Uterus (tissue), 4 donors: ENCODE measurements around the gene PRKRA. TPM values are rescaled to one million over a fixed set of nuclear protein-coding genes. Genes with fewer than 3 reads are reported as not detected.

ENCODE experiments used
- DNase-seq, 2 donors: peaks; one replicate each; pipeline ENCODE4 v3.0.0-alpha.2; 2019 to 2020
- H3K27ac ChIP-seq, 2 donors: fragments of 200-600 bp; sonication (generic); 1 replicate in 1 of 2; 2 replicates in 1 of 2; pipeline ENCODE4 v1.5.1; 2016 to 2018
- H3K27me3 ChIP-seq, 2 donors: fragments of 200-600 bp; sonication (generic); one replicate each; pipeline ENCODE4 v1.5.1; 2018 to 2019; ENCODE audit warnings: control low read depth in 1 of 2
- H3K36me3 ChIP-seq, 2 donors: fragments of 200-600 bp; sonication (generic); one replicate each; pipeline ENCODE4 v1.5.1; 2019; ENCODE audit warnings: control low read depth in 1 of 2
- H3K4me1 ChIP-seq, 2 donors: fragments of 200-600 bp; sonication (generic); one replicate each; pipeline ENCODE4 v1.5.1; 2018 to 2019; ENCODE audit warnings: control low read depth in 1 of 2
- H3K4me3 ChIP-seq, 2 donors: fragments of 200-600 bp; sonication (generic); 1 replicate in 1 of 2; 2 replicates in 1 of 2; pipeline ENCODE4 v1.5.1; 2018 to 2019; ENCODE audit warnings: mild to moderate bottlenecking in 1 of 2
- H3K9me3 ChIP-seq, 2 donors: fragments of 200-600 bp; sonication (generic); one replicate each; pipeline ENCODE4 v1.5.1; 2019; ENCODE audit warnings: control low read depth in 1 of 2
- CTCF ChIP-seq, 4 experiments: fragments of 200-600 bp in 2 of 4; fragments of 450-650 bp in 2 of 4; sonication (generic) in 2 of 4; IDR thresholded peaks; one replicate each; pipeline ENCODE4 v1.5.1; 2016 to 2019; ENCODE audit warnings: antibody characterized with exemption in 4 of 4, mild to moderate bottlenecking in 2 of 4, moderate library complexity in 1 of 4
- POLR2A ChIP-seq, 2 donors: fragments of 450-650 bp; IDR thresholded peaks; one replicate each; pipeline ENCODE4 v1.6.1; 2016; ENCODE audit warnings: antibody characterized with exemption in 2 of 2, mild to moderate bottlenecking in 1 of 2, moderate library complexity in 1 of 2
- intact Hi-C: fragments of 100-400 bp; cut with DNase I; formaldehyde crosslinking; loops from one replicate; pipeline ENCODE4 v1.15.1; 2023; ENCODE audit warnings: low total_unique reads
- total RNA-seq, 4 donors: library from RNA; depleted of rRNA in 3 of 4; stranded (reverse); fragments of >200 nt in 3 of 4; gene quantifications; one replicate each; pipeline versions ENCODE4 v1.1.0 to v1.2.4, GENCODE V29; 2014 to 2023
- donor health status: DM: yes; HTN: yes; CAD: no.

PRKRA gene
- total RNA-seq, 4 donors from 2014 or later: 42.1 to 132 (median 68.8) TPM

- Histone ChIP-seq H3K27me3 (no peaks in the 10 kb centered on the region), H3K9me3 (no peaks in the 10 kb centered on the region), H3K4me3 (no peak overlapping the region), H3K4me1 (no peaks in the 10 kb centered on the region), H3K36me3 (no peaks in the 10 kb centered on the region), H3K27ac (no peak overlapping the region)
- no peak for TF ChIP-seq POLR2A (IDR thresholded peaks at IDR 0.05)
- no peak for TF ChIP-seq CTCF (IDR thresholded peaks at IDR 0.05)
- intact Hi-C loops: no loop called here
- no peak for DNase-seq
Measured at GRCh38 chr2:178420463-178420999, 30.4 kb downstream of the PRKRA start.

GRCh38 chr2:178419123-178419522, 31.9 kb downstream of the PRKRA start:
- intact Hi-C loops: no loop called here
- DNase-seq: no peak
- Histone ChIP-seq H3K4me1 (no peaks in the 10 kb centered on the region), H3K36me3 (no peaks in the 10 kb centered on the region), H3K27me3 (no peaks in the 10 kb centered on the region), H3K9me3 (no peaks in the 10 kb centered on the region), H3K4me3 (no peak overlapping the region), H3K27ac (peak overlapping the region in 1 of 2 donors; percentile 29)
- TF ChIP-seq POLR2A (IDR thresholded peaks at IDR 0.05) (no peak), CTCF (IDR thresholded peaks at IDR 0.05) (no peak)

- intact Hi-C loops: no loop called here
Measured at GRCh38 chr2:178418426-178418825, 32.5 kb downstream of the PRKRA start.

GRCh38 chr2:178417916-178418315, 33.1 kb downstream of the PRKRA start:
- TF ChIP-seq CTCF (IDR thresholded peaks at IDR 0.05) (no peak), POLR2A (IDR thresholded peaks at IDR 0.05) (no peak)
- H3K9me3 ChIP-seq: no peaks in the 10 kb centered on the region

More at GRCh38 chr2:178418426-178418825, 32.5 kb downstream of the PRKRA start:
- no peak for DNase-seq
- no peaks in the 10 kb centered on the region for H3K36me3 ChIP-seq
- no peaks in the 10 kb centered on the region for H3K4me1 ChIP-seq
- no peaks in the 10 kb centered on the region for H3K9me3 ChIP-seq
- TF ChIP-seq CTCF (IDR thresholded peaks at IDR 0.05): no peak
- TF ChIP-seq POLR2A (IDR thresholded peaks at IDR 0.05): no peak
- no peaks in the 10 kb centered on the region for H3K27me3 ChIP-seq
- H3K27ac ChIP-seq: no peak overlapping the region
- no peak overlapping the region for H3K4me3 ChIP-seq

GRCh38 chr2:178415979-178416378, 35.0 kb downstream of the PRKRA start:
- H3K27me3 ChIP-seq: no peaks in the 10 kb centered on the region
- intact Hi-C loops: no loop called here
- H3K4me3 ChIP-seq: no peak overlapping the region
- no peak overlapping the region for H3K27ac ChIP-seq
- TF ChIP-seq POLR2A (IDR thresholded peaks at IDR 0.05) (no peak), CTCF (IDR thresholded peaks at IDR 0.05) (no peak)
- no peak for DNase-seq
- no peaks in the 10 kb centered on the region for H3K4me1 ChIP-seq
- H3K36me3 ChIP-seq: no peaks in the 10 kb centered on the region
- no peaks in the 10 kb centered on the region for H3K9me3 ChIP-seq

More at GRCh38 chr2:178417916-178418315, 33.1 kb downstream of the PRKRA start:
- H3K27ac ChIP-seq: no peak overlapping the region
- no peak overlapping the region for H3K4me3 ChIP-seq
- H3K4me1 ChIP-seq: no peaks in the 10 kb centered on the region
- no peak for DNase-seq
- intact Hi-C loops: no loop called here
- no peaks in the 10 kb centered on the region for H3K27me3 ChIP-seq
- H3K36me3 ChIP-seq: no peaks in the 10 kb centered on the region
